Measurements from ENCODE around the gene RFX3.
"Not testable (repeated sequence)": the region's sequence is repeated elsewhere in the genome, so short reads cannot be mapped to it uniquely, and the experiment has no call there.

RFX3 gene

DNA sequence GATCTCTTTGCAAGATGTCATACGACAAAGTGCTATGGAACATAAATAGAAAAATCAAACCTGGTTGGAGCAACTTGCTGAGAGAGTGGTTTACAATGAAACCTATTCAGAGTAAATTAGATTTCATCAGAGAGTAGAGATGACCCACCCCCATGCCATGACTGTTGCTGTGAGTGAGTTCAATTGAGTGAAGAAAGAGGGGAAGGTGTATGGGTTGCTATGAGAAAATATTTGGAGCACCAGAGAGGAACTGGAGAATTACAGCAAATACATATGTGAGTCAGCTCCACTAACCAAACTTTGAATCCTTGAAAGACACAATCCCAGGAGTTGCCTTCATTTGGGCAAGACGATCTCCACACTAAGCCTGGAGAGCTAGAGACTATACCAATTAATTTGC lies 217.2 kb downstream of the RFX3 start:
- no peak for TF ChIP-seq CTCF (IDR thresholded peaks at IDR 0.05; ENCODE audit: low read length, missing control alignments)
- no peak overlapping the region for H3K4me3 ChIP-seq (replicated peaks; ENCODE audit: low read depth, low read length)
- DNase-seq (ENCODE audit: low read depth) = no peak

DNA sequence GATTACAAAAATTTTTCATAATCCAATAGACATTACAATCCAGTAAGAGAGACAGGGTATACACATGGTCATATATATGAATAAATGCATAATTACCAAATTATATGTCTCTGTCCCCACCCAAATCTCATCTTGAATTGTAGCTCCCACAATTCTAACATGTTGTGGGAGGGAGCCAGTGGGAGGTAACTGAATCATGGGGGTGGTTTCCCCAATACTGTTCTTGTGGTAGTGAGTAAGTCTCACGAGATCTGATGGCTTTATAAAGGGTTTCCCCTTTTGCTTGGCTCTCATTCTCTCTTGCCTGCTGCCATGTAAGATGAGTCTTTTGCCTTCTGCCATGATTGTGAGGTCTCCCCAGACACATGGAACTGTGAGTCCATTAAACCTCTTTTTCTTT lies 221.4 kb downstream of the RFX3 start:
- DNase-seq (ENCODE audit: low read depth); H3K4me3 ChIP-seq (replicated peaks; ENCODE audit: low read depth, low read length): not testable (repeated sequence)

GRCh38 chr9:3299872-3300271 lies 225.9 kb downstream of the RFX3 start:
- no peak for DNase-seq (ENCODE audit: low read depth)
- no peak for TF ChIP-seq CTCF (IDR thresholded peaks at IDR 0.05; ENCODE audit: low read length, missing control alignments)

DNA sequence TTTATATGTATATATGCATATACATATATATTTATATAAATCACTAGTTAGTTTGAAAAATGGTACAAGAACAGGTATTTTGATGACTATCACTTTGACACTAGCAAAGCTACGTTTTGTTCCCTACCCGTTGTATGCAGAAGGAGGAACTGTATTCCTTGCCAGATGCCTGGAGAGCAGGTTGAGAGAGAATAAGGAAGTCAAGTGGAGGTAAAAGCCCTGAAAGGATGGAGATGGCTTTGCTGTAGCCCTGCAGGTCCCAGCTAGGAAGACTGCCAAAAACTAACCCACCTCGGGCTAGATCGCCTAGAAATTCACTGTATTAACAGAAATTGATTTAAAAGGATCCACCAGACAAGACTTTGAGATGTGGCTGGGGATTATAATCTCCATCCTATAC lies 229.3 kb downstream of the RFX3 start:
- no peak overlapping the region for H3K4me3 ChIP-seq (replicated peaks; ENCODE audit: low read depth, low read length)
- no peak for TF ChIP-seq CTCF (IDR thresholded peaks at IDR 0.05; ENCODE audit: low read length, missing control alignments)
- DNase-seq (ENCODE audit: low read depth) = no peak

More at GRCh38 chr9:3299872-3300271, 225.9 kb downstream of the RFX3 start:
- H3K4me3 ChIP-seq (replicated peaks; ENCODE audit: low read depth, low read length) = no peak overlapping the region

DNA sequence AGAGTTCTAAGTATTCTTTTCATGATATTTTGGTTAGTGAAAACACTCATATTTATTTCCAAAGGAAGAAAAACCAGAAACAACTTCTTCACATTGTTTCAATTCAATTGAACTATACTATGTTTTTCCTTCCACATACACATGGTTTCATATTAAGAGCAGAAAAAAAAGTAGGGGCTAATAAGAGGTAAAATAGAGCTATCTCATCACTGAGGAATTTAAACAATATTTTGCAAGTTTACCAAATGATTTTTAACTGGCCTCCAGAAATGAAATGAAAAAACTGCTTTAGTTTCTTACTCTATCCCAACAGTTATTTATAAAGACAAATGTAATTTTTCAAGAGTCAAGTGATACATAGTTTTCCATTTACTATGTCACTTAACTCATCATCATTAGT lies 233.5 kb downstream of the RFX3 start:
- DNase-seq (ENCODE audit: low read depth) = no peak
- TF ChIP-seq CTCF (IDR thresholded peaks at IDR 0.05; ENCODE audit: low read length, missing control alignments) = no peak
- no peak overlapping the region for H3K4me3 ChIP-seq (replicated peaks; ENCODE audit: low read depth, low read length)

- TF ChIP-seq CTCF (IDR thresholded peaks at IDR 0.05; ENCODE audit: low read length, missing control alignments) = no peak
- no peak for DNase-seq (ENCODE audit: low read depth)
- no peak overlapping the region for H3K4me3 ChIP-seq (replicated peaks; ENCODE audit: low read depth, low read length)
Measured at GRCh38 chr9:3290231-3290840, 235.5 kb downstream of the RFX3 start.

DNA sequence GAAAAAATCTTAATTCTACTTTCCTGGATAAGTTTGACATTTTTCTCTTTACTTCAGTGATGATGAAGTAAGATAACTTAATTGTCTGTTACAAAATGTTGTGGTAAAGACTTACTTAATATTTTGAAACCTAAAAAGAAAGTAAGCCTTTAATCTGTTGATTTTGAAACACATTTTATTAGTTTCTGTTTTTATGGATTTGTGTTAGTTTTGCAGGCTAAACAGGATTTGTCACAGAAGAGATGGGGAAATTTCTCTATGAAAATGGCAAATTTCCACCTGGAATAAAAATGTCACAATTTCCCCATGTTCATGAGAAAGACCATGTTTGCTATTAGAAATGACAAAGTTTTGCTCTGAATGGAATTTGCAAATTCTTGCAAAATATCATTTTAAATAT lies 237.1 kb downstream of the RFX3 start:
- TF ChIP-seq CTCF (IDR thresholded peaks at IDR 0.05; ENCODE audit: low read length, missing control alignments) = no peak
- DNase-seq (ENCODE audit: low read depth) = no peak
- H3K4me3 ChIP-seq (replicated peaks; ENCODE audit: low read depth, low read length) = no peak overlapping the region
